Uterus (tissue), 2 donors: ENCODE data around the gene IFNW1.

Source experiments
- POLR2A ChIP-seq, 2 donors: fragments of 450-650 bp; IDR thresholded peaks; one replicate each; pipeline ENCODE4 v1.6.1; 2016; ENCODE audit warnings: antibody characterized with exemption in 2 of 2, mild to moderate bottlenecking in 1 of 2, moderate library complexity in 1 of 2
- TF ChIP-seq, protein P1 (sequence below), 4 experiments: fragments of 200-600 bp in 2 of 4; fragments of 450-650 bp in 2 of 4; sonication (generic) in 2 of 4; IDR thresholded peaks; one replicate each; pipeline ENCODE4 v1.5.1; 2016 to 2019; ENCODE audit warnings: antibody characterized with exemption in 4 of 4, mild to moderate bottlenecking in 2 of 4, moderate library complexity in 1 of 4

DNA sequence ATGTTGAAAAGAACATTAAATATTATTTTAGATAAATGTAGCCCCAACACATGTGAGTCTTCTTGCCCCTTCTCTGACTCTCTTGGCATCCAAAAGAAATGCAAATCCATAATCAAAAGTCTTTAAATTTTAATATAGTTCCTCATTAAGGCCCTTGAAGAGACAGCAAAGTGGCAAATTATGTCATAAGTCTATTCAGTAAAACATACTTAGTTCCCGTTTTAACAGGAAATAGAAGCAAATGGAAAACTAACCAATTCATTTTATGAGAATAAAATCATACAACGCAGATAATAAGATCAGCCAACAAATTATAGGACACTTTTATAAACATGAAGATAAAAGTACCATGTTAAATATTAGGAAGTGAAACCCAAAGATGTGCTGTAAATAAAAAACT lies 43.8 kb downstream of the IFNW1 start:
- TF ChIP-seq, protein P1, sequence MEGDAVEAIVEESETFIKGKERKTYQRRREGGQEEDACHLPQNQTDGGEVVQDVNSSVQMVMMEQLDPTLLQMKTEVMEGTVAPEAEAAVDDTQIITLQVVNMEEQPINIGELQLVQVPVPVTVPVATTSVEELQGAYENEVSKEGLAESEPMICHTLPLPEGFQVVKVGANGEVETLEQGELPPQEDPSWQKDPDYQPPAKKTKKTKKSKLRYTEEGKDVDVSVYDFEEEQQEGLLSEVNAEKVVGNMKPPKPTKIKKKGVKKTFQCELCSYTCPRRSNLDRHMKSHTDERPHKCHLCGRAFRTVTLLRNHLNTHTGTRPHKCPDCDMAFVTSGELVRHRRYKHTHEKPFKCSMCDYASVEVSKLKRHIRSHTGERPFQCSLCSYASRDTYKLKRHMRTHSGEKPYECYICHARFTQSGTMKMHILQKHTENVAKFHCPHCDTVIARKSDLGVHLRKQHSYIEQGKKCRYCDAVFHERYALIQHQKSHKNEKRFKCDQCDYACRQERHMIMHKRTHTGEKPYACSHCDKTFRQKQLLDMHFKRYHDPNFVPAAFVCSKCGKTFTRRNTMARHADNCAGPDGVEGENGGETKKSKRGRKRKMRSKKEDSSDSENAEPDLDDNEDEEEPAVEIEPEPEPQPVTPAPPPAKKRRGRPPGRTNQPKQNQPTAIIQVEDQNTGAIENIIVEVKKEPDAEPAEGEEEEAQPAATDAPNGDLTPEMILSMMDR (IDR thresholded peaks at IDR 0.05): no peak
- TF ChIP-seq POLR2A (IDR thresholded peaks at IDR 0.05): no peak
